A549 (cell line): ENCODE data around the gene R3HDM2. TPM values are rescaled to one million over a fixed set of nuclear protein-coding genes. Genes with fewer than 3 reads are reported as not detected.

Experiments
- ATAC-seq, 2 experiments: fragments of 200-7000 bp in 1 of 2; fragments of >200 bp in 1 of 2; cut with Nextera tagmentation in 1 of 2; cut with Tn5 transposase in 1 of 2; 3 replicates each; pipeline versions ENCODE4 v1.8.0 to v1.9.1; 2018 to 2020; ENCODE audit warnings: mild to moderate bottlenecking in 1 of 2, moderate library complexity in 1 of 2
- CTCF ChIA-PET: fragments of 300-600 bp; sonication (Branson Sonifier 250); formaldehyde crosslinking; extraction: SDS; loops from one replicate; lab custom pipeline; 2021; ENCODE audit warnings: antibody characterized with exemption, inconsistent platforms; lab: Yijun Ruan, JAX
- POLR2A ChIA-PET: fragments of 350-600 bp; formaldehyde crosslinking; extraction: SDS; loops from one replicate; lab custom pipeline; 2021; ENCODE audit warnings: antibody characterized with exemption, inconsistent platforms; lab: Yijun Ruan, JAX
- DNase-seq, 2 experiments: peaks; one replicate each; pipeline versions ENCODE4 v3.0.0 to v3.0.0-alpha.2; 2011 to 2016; ENCODE audit warnings: low read depth in 1 of 2, low spot score in 1 of 2
- FAIRE-seq: peaks from 2 replicates; lab custom pipeline; 2011; peaks lifted over from hg19 to GRCh38; lab: Jason Lieb, UNC
- H3K27ac ChIP-seq, 2 experiments: fragments of >200 bp; sonication (Bioruptor Twin); formaldehyde crosslinking; 3 replicates each; pipeline ENCODE4 v1.5.1; 2016 to 2017
- H3K4me1 ChIP-seq: fragments of >200 bp; sonication (Bioruptor Twin); formaldehyde crosslinking; 3 replicates; pipeline ENCODE4 v1.6.1; 2016
- H3K4me2 ChIP-seq: fragments of >200 bp; sonication (Bioruptor Twin); formaldehyde crosslinking; 3 replicates; pipeline ENCODE4 v1.6.1; 2016
- H3K4me3 ChIP-seq: fragments of >200 bp; sonication (Bioruptor Twin); formaldehyde crosslinking; 3 replicates; pipeline ENCODE4 v1.5.1; 2016
- H3K9me3 ChIP-seq: fragments of >200 bp; sonication (Bioruptor Twin); formaldehyde crosslinking; 3 replicates; pipeline ENCODE4 v1.6.1; 2016
- CTCF ChIP-seq: fragments of >200 bp; sonication (Bioruptor Twin); formaldehyde crosslinking; IDR thresholded peaks from 3 replicates; pipeline ENCODE4 v1.5.1; 2016
- EHMT2 ChIP-seq: fragments of 200-600 bp; sonication (generic); IDR thresholded peaks from 2 replicates; pipeline ENCODE4 v1.6.1; 2016; ENCODE audit warnings: antibody characterized with exemption, low read depth, mild to moderate bottlenecking, moderate library complexity
- HEYL ChIP-seq: fragments of 250-450 bp; sonication (Bioruptor Pico); IDR thresholded peaks from 2 replicates; pipeline ENCODE4 v1.8.0; 2021; ENCODE audit warnings: mild to moderate bottlenecking, moderate library complexity
- JUN ChIP-seq, 2 experiments: fragments of >200 bp; sonication (Bioruptor Twin); formaldehyde crosslinking; IDR thresholded peaks; 2 replicates in 1 of 2; 3 replicates in 1 of 2; pipeline ENCODE4 v1.6.1; 2016 to 2017
- POLR2AphosphoS2 ChIP-seq: conservative IDR thresholded peaks from 2 replicates; pipeline ENCODE4 v1.6.1; 2012; ENCODE audit warnings: low read length, improper control_type of control experiment, inconsistent platforms
- REST ChIP-seq: fragments of 200-600 bp; sonication (generic); IDR thresholded peaks from 2 replicates; pipeline ENCODE4 v1.6.1; 2016; ENCODE audit warnings: antibody characterized with exemption, mild to moderate bottlenecking, moderate library complexity
- WGBS: methylation state at CpG from one replicate; pipeline ENCODE4 v1.1.6; 2017; ENCODE audit errors: missing lambda C conversion rate; 5-methylcytosine and 5-hydroxymethylcytosine counted together
- polyA plus RNA-seq, 4 experiments: library from polyadenylated mRNA; depleted of rRNA in 3 of 4; stranded (reverse); fragments of >200 nt; fragmentation: RNase III in 1 of 4; extraction: RNeasy Plus Mini Kit Qiagen cat#74134 plus additional on column Dnase treatment in 1 of 4; gene quantifications; 2 replicates in 3 of 4; 3 replicates in 1 of 4; pipeline ENCODE4 v1.2.3, GENCODE V29; 2011 to 2017
- small RNA-seq, 6 experiments: library from RNA; depleted of rRNA; stranded (forward); fragments of <200 nt; gene quantifications; one replicate each; pipeline ENCODE3, GENCODE V24; 2012

Gene R3HDM2
- polyA plus RNA-seq, 2 of the 4 experiments (the other 2 are of a cell fraction) = 14.0 to 30.6 TPM

DNA sequence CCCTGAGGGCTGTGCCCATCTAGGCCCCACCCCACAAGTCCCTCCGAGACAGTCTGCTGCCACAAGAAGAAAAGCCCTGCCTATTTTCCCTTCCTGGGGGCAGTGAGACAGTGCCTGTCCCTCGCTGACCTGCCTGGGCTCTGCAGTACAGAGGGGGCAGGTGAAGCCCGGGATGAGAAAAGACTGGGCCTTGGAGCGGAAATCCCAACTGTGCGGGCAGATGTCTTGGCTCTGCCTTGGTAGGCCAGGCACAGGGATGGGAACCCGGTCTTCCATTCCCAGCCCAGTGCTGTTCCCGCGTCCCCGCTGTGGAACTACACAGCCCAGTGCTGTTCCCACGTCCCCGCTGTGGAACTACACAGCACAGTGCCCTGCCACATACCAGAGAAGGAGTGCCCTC is 227.1 kb downstream of the R3HDM2 start:
- no peak overlapping the region for H3K4me2 ChIP-seq
- 79% methylated on average over 11 of the region's 11 CpGs for WGBS
- H3K4me3 ChIP-seq = no peak overlapping the region
- H3K4me1 ChIP-seq = no peaks in the 10 kb centered on the region
- TF ChIP-seq EHMT2 (no peak), HEYL (CRISPR knock-in tag) (no peak), POLR2AphosphoS2 (no peak), REST (no peak), CTCF (no peak), JUN (IDR thresholded peaks at IDR 0.05) (no peak)
- ChIA-PET CTCF (no interaction called here), POLR2A (no interaction called here)
- ATAC-seq (no peak), DNase-seq (no peak), FAIRE-seq (no peak)
- H3K27ac ChIP-seq = no peak overlapping the region
- H3K9me3 ChIP-seq = no peaks in the 10 kb centered on the region

Small RNAs within 50 kb of the gene (small RNA-seq; reads per million reads assigned to genes)
- gene RNU6-879P = 0 reads per million in 6 experiments

Other genes starting within 250 kb of the R3HDM2 start
- 0.52 and 0.69 TPM in 2 replicates for gene NXPH4, start 214.2 kb downstream of the R3HDM2 start, polyA plus RNA-seq (2011; rRNA removed)
- 3.3 to 4.5 TPM (median 3.5 TPM) in 3 replicates for gene NXPH4, start 214.2 kb downstream of the R3HDM2 start, polyA plus RNA-seq (2017; fragmentation: RNase III; extraction: RNeasy Plus Mini Kit Qiagen cat#74134 plus additional on column Dnase treatment)
- 110 and 113 TPM in 2 replicates for gene SHMT2, start 201.3 kb downstream of the R3HDM2 start, polyA plus RNA-seq (2011; rRNA removed)
- 150 to 166 TPM (median 156 TPM) in 3 replicates for gene SHMT2, start 201.3 kb downstream of the R3HDM2 start, polyA plus RNA-seq (2017; fragmentation: RNase III; extraction: RNeasy Plus Mini Kit Qiagen cat#74134 plus additional on column Dnase treatment)
- gene STAC3, start 179.9 kb downstream of the R3HDM2 start, polyA plus RNA-seq (2011; rRNA removed) = 0.40 and 0.62 TPM in 2 replicates
- 0.43 to 0.59 TPM (median 0.54 TPM) in 3 replicates for gene STAC3, start 179.9 kb downstream of the R3HDM2 start, polyA plus RNA-seq (2017; fragmentation: RNase III; extraction: RNeasy Plus Mini Kit Qiagen cat#74134 plus additional on column Dnase treatment)
- 0.07 and 0.08 TPM in 2 replicates for gene INHBC, start 3.7 kb upstream of the R3HDM2 start, polyA plus RNA-seq (2011; rRNA removed)
- not detected in 3 replicates for gene INHBC, start 3.7 kb upstream of the R3HDM2 start, polyA plus RNA-seq (2017; fragmentation: RNase III; extraction: RNeasy Plus Mini Kit Qiagen cat#74134 plus additional on column Dnase treatment)
- gene INHBE, start 24.3 kb upstream of the R3HDM2 start, polyA plus RNA-seq (2011; rRNA removed) = 2.4 and 2.9 TPM in 2 replicates
- 0.50 to 0.74 TPM (median 0.67 TPM) in 3 replicates for gene INHBE, start 24.3 kb upstream of the R3HDM2 start, polyA plus RNA-seq (2017; fragmentation: RNase III; extraction: RNeasy Plus Mini Kit Qiagen cat#74134 plus additional on column Dnase treatment)
- gene GLI1, start 28.7 kb upstream of the R3HDM2 start, polyA plus RNA-seq (2011; rRNA removed) = 27.3 and 30.0 TPM in 2 replicates
- 13.0 to 13.5 TPM (median 13.1 TPM) in 3 replicates for gene GLI1, start 28.7 kb upstream of the R3HDM2 start, polyA plus RNA-seq (2017; fragmentation: RNase III; extraction: RNeasy Plus Mini Kit Qiagen cat#74134 plus additional on column Dnase treatment)
- 0.25 and 0.50 TPM in 2 replicates for gene ARHGAP9, start 48.8 kb upstream of the R3HDM2 start, polyA plus RNA-seq (2011; rRNA removed)
- 0.20 to 0.29 TPM in 2 of 3 replicates, not detected in the other for gene ARHGAP9, start 48.8 kb upstream of the R3HDM2 start, polyA plus RNA-seq (2017; fragmentation: RNase III; extraction: RNeasy Plus Mini Kit Qiagen cat#74134 plus additional on column Dnase treatment)
- 372 and 406 TPM in 2 replicates for gene MARS1, start 57.0 kb upstream of the R3HDM2 start, polyA plus RNA-seq (2011; rRNA removed)
- 209 to 230 TPM (median 227 TPM) in 3 replicates for gene MARS1, start 57.0 kb upstream of the R3HDM2 start, polyA plus RNA-seq (2017; fragmentation: RNase III; extraction: RNeasy Plus Mini Kit Qiagen cat#74134 plus additional on column Dnase treatment)
- 73.1 and 93.0 TPM in 2 replicates for gene DDIT3, start 89.5 kb upstream of the R3HDM2 start, polyA plus RNA-seq (2011; rRNA removed)
- 11.5 to 16.0 TPM (median 13.5 TPM) in 3 replicates for gene DDIT3, start 89.5 kb upstream of the R3HDM2 start, polyA plus RNA-seq (2017; fragmentation: RNase III; extraction: RNeasy Plus Mini Kit Qiagen cat#74134 plus additional on column Dnase treatment)
- 4.6 and 7.3 TPM in 2 replicates for gene MBD6, start 91.8 kb upstream of the R3HDM2 start, polyA plus RNA-seq (2011; rRNA removed)
- 18.7 to 25.3 TPM (median 24.2 TPM) in 3 replicates for gene MBD6, start 91.8 kb upstream of the R3HDM2 start, polyA plus RNA-seq (2017; fragmentation: RNase III; extraction: RNeasy Plus Mini Kit Qiagen cat#74134 plus additional on column Dnase treatment)
- gene DCTN2, start 116.1 kb upstream of the R3HDM2 start, polyA plus RNA-seq (2011; rRNA removed) = 140 and 169 TPM in 2 replicates
- 203 to 211 TPM (median 211 TPM) in 3 replicates for gene DCTN2, start 116.1 kb upstream of the R3HDM2 start, polyA plus RNA-seq (2017; fragmentation: RNase III; extraction: RNeasy Plus Mini Kit Qiagen cat#74134 plus additional on column Dnase treatment)
- gene KIF5A, start 119.0 kb upstream of the R3HDM2 start, polyA plus RNA-seq (2011; rRNA removed) = 0.89 and 0.90 TPM in 2 replicates
- 0.45 to 0.61 TPM (median 0.55 TPM) in 3 replicates for gene KIF5A, start 119.0 kb upstream of the R3HDM2 start, polyA plus RNA-seq (2017; fragmentation: RNase III; extraction: RNeasy Plus Mini Kit Qiagen cat#74134 plus additional on column Dnase treatment)
- 60.9 and 62.9 TPM in 2 replicates for gene PIP4K2C, start 160.1 kb upstream of the R3HDM2 start, polyA plus RNA-seq (2011; rRNA removed)
- 30.5 to 35.7 TPM (median 35.3 TPM) in 3 replicates for gene PIP4K2C, start 160.1 kb upstream of the R3HDM2 start, polyA plus RNA-seq (2017; fragmentation: RNase III; extraction: RNeasy Plus Mini Kit Qiagen cat#74134 plus additional on column Dnase treatment)
- gene DTX3, start 173.8 kb upstream of the R3HDM2 start, polyA plus RNA-seq (2011; rRNA removed) = 21.7 and 29.6 TPM in 2 replicates
- gene DTX3, start 173.8 kb upstream of the R3HDM2 start, polyA plus RNA-seq (2017; fragmentation: RNase III; extraction: RNeasy Plus Mini Kit Qiagen cat#74134 plus additional on column Dnase treatment) = 18.1 to 26.2 TPM (median 24.7 TPM) in 3 replicates
- 9.3 and 9.9 TPM in 2 replicates for gene ARHGEF25, start 180.4 kb upstream of the R3HDM2 start, polyA plus RNA-seq (2011; rRNA removed)
- gene ARHGEF25, start 180.4 kb upstream of the R3HDM2 start, polyA plus RNA-seq (2017; fragmentation: RNase III; extraction: RNeasy Plus Mini Kit Qiagen cat#74134 plus additional on column Dnase treatment) = 8.0 to 13.8 TPM (median 11.9 TPM) in 3 replicates
- 25.7 and 27.0 TPM in 2 replicates for gene B4GALNT1, start 202.2 kb upstream of the R3HDM2 start, polyA plus RNA-seq (2011; rRNA removed)
- 33.2 to 35.1 TPM (median 33.4 TPM) in 3 replicates for gene B4GALNT1, start 202.2 kb upstream of the R3HDM2 start, polyA plus RNA-seq (2017; fragmentation: RNase III; extraction: RNeasy Plus Mini Kit Qiagen cat#74134 plus additional on column Dnase treatment)